MM.1S (cell line): ENCODE data around the gene SEMA6A.

Source experiments
- CTCF ChIP-seq: fragments of 300-600 bp; sonication (generic); IDR thresholded peaks from 2 replicates; pipeline ENCODE4 v1.5.1; 2016; ENCODE audit warnings: antibody characterized with exemption, low read length, mixed read lengths
- EZH2 ChIP-seq: fragments of 300-600 bp; sonication (generic); optimal IDR thresholded peaks from 2 replicates; pipeline ENCODE3; 2017; ENCODE audit warnings: low read depth, mild to moderate bottlenecking, antibody characterized with exemption, low read length, mixed read lengths

- TF ChIP-seq CTCF (no peak), EZH2 (no peak)
Measured at GRCh38 chr5:116614603-116614920, 39.9 kb upstream of the SEMA6A start.
